NT2/D1 (cell line): ENCODE measurements around the gene ANAPC2.

Experiments
- YY1 ChIP-seq: IDR thresholded peaks from 2 replicates; pipeline ENCODE4 v1.6.1; 2011; ENCODE audit not compliant: insufficient read length, insufficient read depth
- ZNF274 ChIP-seq: IDR thresholded peaks from 2 replicates; pipeline ENCODE4 v1.6.1; 2011; ENCODE audit warnings: mild to moderate bottlenecking, low read depth, low read length

GRCh38 chr9:137218212-137218753 is 29.9 kb upstream of the ANAPC2 start:
- TF ChIP-seq ZNF274 (no peak), YY1 (no peak)
